Umbilical cord (tissue), 2 donors: ENCODE results near the gene IRX6. TPM values are rescaled to one million over a fixed set of nuclear protein-coding genes. Genes with fewer than 3 reads are reported as not detected.

ENCODE experiments used
- DNase-seq: peaks from one replicate; pipeline ENCODE4 v3.0.0-alpha.2; 2015; ENCODE audit warnings: low spot score
- total RNA-seq: library from RNA; depleted of rRNA; stranded (reverse); fragments of >200 nt; gene quantifications from one replicate; pipeline ENCODE4 v1.2.3, GENCODE V29; 2014; ENCODE audit warnings: low replicate concordance; ENCODE audit not compliant: insufficient read depth

IRX6 gene
- total RNA-seq, 1 donor from 2014 or later, result not detected

DNA sequence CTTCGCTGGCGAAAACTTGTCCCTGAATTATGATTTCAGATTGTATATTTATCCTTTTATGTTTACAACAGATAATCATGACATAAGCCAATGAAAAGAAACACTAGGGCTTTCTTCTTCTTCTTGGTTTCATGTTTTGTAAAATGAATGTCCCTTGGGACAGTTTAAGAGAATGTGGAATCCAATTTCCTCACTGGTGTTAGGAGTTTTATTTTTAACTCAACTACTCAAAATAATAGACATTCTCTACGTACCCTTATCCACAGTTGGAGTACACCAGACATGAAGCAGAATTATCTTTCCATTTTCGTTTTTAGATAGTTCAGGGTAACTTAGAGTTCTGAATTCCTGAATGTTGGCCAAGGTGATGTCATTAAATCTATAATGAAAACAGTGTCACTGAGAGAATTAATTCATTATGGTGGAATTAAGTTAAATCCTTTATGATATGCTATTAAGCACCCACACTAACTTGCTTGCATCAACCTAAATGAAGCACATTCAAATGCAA lies 43.4 kb downstream of the IRX6 start:
- no peak for DNase-seq

DNA sequence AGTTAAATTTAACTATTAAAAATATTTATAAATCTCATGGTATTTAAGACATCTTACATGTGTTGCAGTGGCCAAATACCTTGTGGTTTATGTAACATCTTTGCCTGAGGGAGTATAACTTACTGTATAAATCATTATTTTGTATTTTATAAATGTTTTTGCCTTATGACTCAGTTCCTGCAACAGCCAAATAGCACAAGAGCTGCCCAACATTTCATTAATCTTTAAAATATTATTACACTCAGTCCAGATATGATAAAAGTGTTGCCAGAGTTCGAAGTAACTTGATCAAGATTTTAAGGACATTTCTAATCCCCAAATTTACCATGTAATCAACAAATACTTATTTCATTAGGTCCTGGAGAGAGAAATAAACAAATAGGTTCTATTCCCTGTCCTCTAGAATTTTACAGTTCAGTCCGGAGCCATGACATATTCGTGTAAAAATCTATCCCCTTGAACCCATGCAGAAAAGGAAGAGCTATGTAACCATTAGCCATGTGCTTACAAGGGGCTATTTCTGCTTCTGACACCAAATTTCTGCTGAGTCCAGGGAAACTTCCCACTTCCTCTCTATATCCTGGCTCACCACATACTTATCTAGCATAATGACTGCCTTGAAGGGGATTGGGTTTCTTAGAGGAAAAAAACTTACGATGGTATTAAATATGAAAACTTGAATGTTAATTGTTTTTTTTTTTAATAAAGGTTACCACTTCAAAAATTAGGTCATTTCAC lies 44.0 kb downstream of the IRX6 start:
- DNase-seq, result peak; percentile 64

DNA sequence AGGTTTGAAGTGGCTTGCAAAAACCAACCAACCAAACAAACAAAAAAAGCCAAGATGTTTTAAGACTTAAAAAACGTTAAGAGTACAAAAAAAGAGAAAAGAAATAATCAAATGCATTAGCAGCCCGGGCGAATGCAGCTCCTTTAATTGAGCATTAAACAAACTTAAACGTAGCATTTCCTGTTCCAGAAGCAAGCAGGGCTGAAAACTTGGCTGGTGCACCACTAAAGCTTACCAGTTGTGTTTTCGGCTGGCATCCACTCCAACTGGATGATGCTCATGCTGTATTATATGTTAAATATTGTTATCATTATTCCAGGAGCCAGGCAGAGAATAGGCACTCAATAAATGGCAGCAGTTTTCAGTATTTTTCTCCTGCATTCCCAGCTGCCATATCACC lies 45.1 kb downstream of the IRX6 start:
- no peak for DNase-seq

DNA sequence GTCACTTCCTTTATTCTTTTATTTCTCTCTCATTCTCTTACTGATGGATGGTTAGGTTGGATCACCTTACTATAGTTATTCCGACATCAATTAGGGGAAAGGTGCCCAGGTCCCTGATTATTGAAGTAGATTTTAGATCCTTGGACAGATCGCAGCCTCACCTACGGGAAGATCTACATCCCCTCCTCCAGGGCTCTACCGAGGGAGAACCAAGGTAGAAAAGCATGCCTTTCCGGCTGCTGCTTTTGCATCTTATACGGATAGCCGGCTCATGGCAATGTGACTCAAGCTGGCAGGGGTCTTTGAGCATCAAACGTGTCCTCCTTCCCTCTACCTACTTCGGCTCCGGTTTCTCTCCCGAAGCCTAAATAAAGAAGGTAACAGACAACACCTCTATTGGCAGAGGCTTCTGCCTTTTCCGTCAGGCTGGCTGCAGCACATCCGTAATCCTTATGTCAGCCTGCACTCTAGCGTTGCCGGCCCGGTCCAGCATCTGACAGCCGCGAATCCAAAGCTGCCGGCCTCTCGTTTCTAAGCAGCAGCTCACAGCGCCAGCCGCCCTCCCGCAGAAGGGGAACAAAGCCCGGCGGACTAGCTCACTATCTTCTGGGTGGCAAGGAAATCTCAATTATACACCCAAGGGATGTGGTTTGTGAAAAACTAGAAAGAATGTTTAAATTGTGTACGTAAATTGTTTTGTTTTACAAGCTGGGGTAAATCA lies 46.9 kb downstream of the IRX6 start:
- peak; percentile 82 for DNase-seq

DNA sequence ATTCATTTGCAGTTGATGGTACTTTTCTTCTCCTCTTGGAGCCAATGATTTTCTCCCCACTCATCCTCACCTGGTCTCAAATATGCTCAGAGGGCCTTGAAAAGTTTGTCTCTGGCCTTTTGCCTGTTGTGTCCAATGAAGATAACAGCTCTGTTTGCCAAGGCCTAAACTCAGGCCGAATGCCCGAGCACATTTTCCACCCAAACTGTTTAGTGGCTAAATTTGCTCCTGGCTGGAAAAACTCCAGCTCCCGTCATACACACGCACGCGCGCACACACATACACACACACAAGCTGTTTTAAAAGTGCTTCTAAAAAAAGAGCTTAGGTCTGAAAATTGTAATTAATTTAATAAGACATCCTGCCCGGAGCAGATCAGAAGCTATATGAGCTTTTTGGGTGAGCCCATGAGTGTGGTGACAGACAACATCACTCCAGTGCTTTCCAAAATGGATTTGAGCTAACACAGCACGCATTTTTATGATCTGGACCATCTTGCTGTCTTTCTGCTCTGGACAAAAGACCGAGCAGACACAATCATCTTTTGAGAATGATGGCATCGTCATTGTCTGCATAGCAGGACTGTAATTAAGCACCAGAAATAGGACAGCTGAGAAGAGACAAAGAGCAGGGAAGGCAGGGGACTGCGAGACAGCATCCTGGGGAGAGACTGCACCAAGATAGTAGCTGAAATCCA lies 48.9 kb downstream of the IRX6 start:
- no peak for DNase-seq

DNA sequence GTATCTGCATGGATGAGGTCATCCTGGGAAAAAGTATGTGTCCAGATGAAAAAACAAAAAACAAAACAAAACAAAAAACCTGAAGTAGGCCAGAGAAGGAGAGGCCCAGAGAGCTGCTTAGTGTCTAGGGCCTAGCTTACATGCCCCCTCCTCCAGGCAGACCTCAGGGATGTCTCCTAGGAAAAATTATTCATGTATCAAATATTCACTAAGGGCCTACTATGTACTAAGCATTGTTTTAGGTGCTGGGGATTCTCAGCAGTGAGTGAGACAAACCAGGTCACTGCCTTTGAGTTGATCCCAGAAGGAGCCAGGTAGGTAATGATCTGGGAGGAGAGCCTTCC lies 49.5 kb downstream of the IRX6 start:
- DNase-seq, result no peak

DNA sequence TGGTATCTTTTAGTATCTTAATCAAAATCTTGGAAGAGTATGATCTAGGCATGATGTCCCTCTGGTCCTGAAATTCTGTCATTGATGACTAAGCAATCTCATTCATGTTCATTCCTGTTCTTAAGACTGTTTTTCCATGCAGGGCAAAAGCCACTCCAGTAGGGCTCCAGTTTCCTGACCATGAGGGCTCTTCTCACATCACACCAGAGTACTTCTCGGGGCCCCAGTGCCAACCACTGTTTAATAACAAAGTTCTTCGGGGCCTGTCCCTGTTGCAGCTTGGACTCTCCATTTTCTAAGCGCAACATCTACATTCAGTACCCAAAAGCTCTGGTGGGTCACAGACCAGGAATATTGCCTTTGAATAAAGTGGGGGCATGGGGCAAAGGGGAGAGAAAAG lies 52.0 kb downstream of the IRX6 start:
- DNase-seq, result no peak

DNA sequence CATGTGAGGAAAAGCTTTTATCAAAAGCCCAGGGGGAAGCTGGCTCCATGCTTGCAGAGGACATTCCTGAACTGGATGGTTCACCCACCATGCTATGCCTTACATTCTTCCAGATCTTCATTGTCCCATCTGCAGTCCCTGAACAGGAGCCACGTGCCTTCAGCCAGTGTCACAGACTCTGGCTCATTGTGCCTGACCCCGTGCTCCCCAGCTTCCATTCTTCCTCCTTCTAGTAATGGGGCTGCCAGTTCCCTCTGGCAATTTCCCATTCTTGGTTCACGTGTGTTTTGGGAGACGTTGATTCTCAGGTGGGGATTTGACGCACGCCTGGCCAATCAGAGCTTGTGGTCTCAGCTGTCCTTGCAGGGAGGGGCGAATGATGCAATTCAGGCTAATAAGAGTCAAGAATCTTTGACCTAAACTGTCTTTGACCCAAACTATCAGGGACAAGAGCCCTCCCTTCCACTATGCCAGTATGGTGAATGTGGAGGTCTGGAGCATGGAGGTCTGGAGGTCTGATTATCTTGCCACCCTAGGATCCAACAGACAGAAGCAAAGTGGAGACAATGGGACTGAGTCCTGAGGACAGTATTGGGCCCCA lies 52.7 kb downstream of the IRX6 start:
- no peak for DNase-seq

DNA sequence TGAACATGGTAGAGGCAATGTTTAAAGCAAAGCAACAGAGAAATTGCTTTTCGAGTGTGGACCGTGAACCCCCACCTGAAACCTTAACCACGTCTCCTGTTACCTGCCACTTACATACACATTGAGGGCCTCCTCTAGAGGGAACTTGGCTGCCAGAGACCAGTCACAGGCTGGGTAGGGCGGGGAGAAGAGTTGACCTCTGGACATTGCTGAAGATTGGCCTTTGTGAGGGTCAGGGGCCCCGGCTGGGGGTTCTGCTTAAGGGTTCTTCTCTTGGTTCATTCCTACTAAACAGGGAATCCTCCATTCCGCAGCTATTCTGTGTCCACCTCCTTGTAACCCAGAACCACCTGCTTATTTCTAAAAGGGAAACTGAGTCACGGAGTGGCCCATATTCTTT lies 53.8 kb downstream of the IRX6 start:
- no peak for DNase-seq

DNA sequence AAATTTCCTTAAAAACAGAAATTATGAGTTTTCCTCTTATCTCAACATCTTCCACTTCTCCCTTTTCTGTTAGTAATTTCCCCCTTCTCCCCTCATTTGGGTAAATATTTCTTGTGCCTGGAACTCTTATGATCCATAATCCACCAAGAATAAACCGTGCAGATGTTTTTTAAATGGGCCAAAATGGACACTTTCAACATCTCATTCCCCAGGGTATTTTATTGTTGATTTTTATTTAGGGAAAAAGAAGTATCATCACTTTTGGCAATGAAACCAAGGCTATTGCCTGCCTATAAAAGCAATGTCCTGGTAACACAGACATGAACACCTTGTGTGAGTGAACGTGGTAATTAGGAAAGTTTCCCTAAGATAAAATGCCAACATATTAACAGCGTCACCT lies 54.6 kb downstream of the IRX6 start:
- DNase-seq, result no peak

DNA sequence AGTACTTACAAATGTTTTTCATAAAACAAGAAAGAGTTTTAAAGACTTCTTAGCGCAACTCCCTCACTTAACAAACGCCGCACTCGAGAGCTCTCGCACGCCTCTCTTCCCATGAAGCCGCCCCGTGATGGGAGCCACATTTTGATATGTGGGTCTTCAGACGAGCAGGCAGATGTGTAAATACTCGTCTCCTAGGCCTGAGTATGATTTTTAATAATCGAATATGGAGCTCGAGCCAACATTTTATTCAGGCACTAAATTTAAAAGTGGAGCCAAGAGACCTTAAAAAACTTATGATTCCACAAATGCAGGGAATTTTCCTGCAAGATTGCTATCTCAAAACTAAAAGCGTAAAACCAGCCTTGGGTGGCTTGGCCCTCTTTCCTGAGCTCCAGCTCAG lies 55.4 kb downstream of the IRX6 start:
- DNase-seq, result no peak

DNA sequence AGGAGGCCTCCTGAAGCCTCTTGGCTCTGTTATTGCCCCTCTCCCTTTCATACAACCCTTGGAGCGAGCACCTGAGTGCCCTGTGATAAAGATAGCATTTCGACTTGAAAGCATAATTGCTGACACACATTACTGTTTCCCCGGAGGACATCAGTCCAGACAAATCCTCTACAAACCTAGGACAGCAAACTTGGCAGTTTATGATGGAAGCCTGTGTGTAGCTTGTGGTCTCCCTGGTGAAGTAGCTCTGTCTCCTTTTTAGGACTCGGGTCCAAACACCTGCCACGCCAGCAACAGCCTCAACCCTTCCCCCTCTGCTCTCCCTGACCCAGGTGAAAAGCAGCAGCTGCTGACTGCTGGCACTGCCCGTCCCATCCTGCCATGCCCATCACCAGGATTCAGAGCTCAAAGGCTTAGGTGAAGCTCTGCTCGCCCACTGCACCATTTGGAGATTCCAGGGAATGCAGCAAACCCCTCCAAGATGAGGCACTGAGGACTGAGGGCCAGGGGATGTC lies 55.9 kb downstream of the IRX6 start:
- DNase-seq, result no peak

Other genes starting within 250 kb of the IRX6 start
- gene MMP2, start 155.0 kb downstream of the IRX6 start, total RNA-seq, result 175 TPM
- gene LPCAT2, start 184.9 kb downstream of the IRX6 start, total RNA-seq, result 47.7 TPM
- gene CAPNS2, start 242.5 kb downstream of the IRX6 start, total RNA-seq, result 21.4 TPM